Mesodermal cell (in vitro differentiated cells): ENCODE measurements around the gene AQP6.

Experiments used
- H3K27ac ChIP-seq: 2 replicates; pipeline ENCODE4 v1.7.0; 2013; ENCODE audit warnings: mild to moderate bottlenecking, low read depth, low read length, moderate library complexity; ENCODE audit not compliant: severe bottlenecking
- H3K36me3 ChIP-seq: 2 replicates; pipeline ENCODE4 v1.7.1; 2013; ENCODE audit warnings: mild to moderate bottlenecking, low read length, moderate library complexity; ENCODE audit not compliant: control insufficient read depth, insufficient read depth
- H3K4me1 ChIP-seq: one replicate; pipeline ENCODE4 v1.7.1; 2013; ENCODE audit warnings: mild to moderate bottlenecking, low read length; ENCODE audit not compliant: insufficient read depth, control insufficient read depth, poor library complexity, severe bottlenecking
- H3K4me3 ChIP-seq: 2 replicates; pipeline ENCODE4 v1.7.0; 2013; ENCODE audit warnings: low read length, control low read depth, mild to moderate bottlenecking; ENCODE audit not compliant: insufficient read depth, poor library complexity, severe bottlenecking; ENCODE audit errors: extremely low read depth
- H3K9me3 ChIP-seq: 2 replicates; pipeline ENCODE4 v1.7.1; 2013; ENCODE audit warnings: mild to moderate bottlenecking, low read length, moderate library complexity; ENCODE audit not compliant: control insufficient read depth
- WGBS, 2 experiments: methylation state at CpG; one replicate each; pipeline ENCODE4 v1.1.5; 2013; ENCODE audit warnings: missing lambda C conversion rate in 2 of 2; ENCODE audit not compliant: insufficient coverage in 2 of 2; 5-methylcytosine and 5-hydroxymethylcytosine counted together

Gene AQP6

GRCh38 chr12:49932533-49933130, 40.1 kb upstream of the AQP6 start:
- Histone ChIP-seq H3K27ac (no peak overlapping the region), H3K4me1 (no peaks in the 10 kb centered on the region), H3K36me3 (no peaks in the 10 kb centered on the region), H3K9me3 (no peaks in the 10 kb centered on the region), H3K4me3 (no peak overlapping the region)
- 89 to 94% methylated on average over 7 of the region's 8 CpGs for WGBS, 2 experiments

GRCh38 chr12:49933796-49934195, 39.0 kb upstream of the AQP6 start:
- Histone ChIP-seq H3K9me3 (no peaks in the 10 kb centered on the region), H3K27ac (no peak overlapping the region), H3K4me1 (no peaks in the 10 kb centered on the region), H3K36me3 (no peaks in the 10 kb centered on the region), H3K4me3 (no peak overlapping the region)
- WGBS, 2 experiments, result 50 to 63% methylated on average over 2 to 4 of the region's 5 CpGs

- H3K9me3 ChIP-seq, result no peaks in the 10 kb centered on the region
- H3K36me3 ChIP-seq, result no peaks in the 10 kb centered on the region
- no peak overlapping the region for H3K4me3 ChIP-seq
- no peaks in the 10 kb centered on the region for H3K4me1 ChIP-seq
- WGBS, 2 experiments, result no CpG with 5 or more reads among the region's 3 CpGs
- H3K27ac ChIP-seq, result no peak overlapping the region
Observed at GRCh38 chr12:49934505-49934904, 38.2 kb upstream of the AQP6 start.

GRCh38 chr12:49936925-49937324, 35.8 kb upstream of the AQP6 start:
- Histone ChIP-seq H3K36me3 (no peaks in the 10 kb centered on the region), H3K27ac (no peak overlapping the region), H3K4me1 (no peaks in the 10 kb centered on the region), H3K9me3 (no peaks in the 10 kb centered on the region), H3K4me3 (no peak overlapping the region)
- WGBS, 2 experiments, result 75 to 100% methylated on average over 1 of the region's 3 CpGs

GRCh38 chr12:49937639-49938300, 35.0 kb upstream of the AQP6 start:
- H3K27ac ChIP-seq, result no peak overlapping the region

GRCh38 chr12:49939307-49939706, 33.4 kb upstream of the AQP6 start:
- H3K27ac ChIP-seq, result no peak overlapping the region
- peaks cover 4% of the 10 kb centered on the region for H3K4me1 ChIP-seq
- H3K9me3 ChIP-seq, result no peaks in the 10 kb centered on the region
- no peak overlapping the region for H3K4me3 ChIP-seq
- H3K36me3 ChIP-seq, result no peaks in the 10 kb centered on the region

More at GRCh38 chr12:49937639-49938300, 35.0 kb upstream of the AQP6 start:
- WGBS, 2 experiments, result 75 to 88% methylated on average over 4 to 5 of the region's 8 CpGs
- Histone ChIP-seq H3K4me1 (peaks cover 3% of the 10 kb centered on the region), H3K9me3 (no peaks in the 10 kb centered on the region), H3K4me3 (no peak overlapping the region), H3K36me3 (no peaks in the 10 kb centered on the region)

- Histone ChIP-seq H3K9me3 (no peaks in the 10 kb centered on the region), H3K36me3 (no peaks in the 10 kb centered on the region), H3K4me3 (no peak overlapping the region), H3K4me1 (peaks cover 4% of the 10 kb centered on the region), H3K27ac (no peak overlapping the region)
- 100% methylated on average over 1 of the region's 1 CpG for WGBS, 2 experiments
Observed at GRCh38 chr12:49939707-49940106, 33.0 kb upstream of the AQP6 start.

- WGBS, 2 experiments, result 85 to 95% methylated on average over 10 to 13 of the region's 13 CpGs
- Histone ChIP-seq H3K36me3 (no peaks in the 10 kb centered on the region), H3K4me1 (peaks cover 7% of the 10 kb centered on the region), H3K9me3 (no peaks in the 10 kb centered on the region), H3K4me3 (no peak overlapping the region), H3K27ac (no peak overlapping the region)
Observed at GRCh38 chr12:49941556-49942511, 30.9 kb upstream of the AQP6 start.

- Histone ChIP-seq H3K4me3 (no peak overlapping the region), H3K36me3 (no peaks in the 10 kb centered on the region), H3K4me1 (peaks cover 7% of the 10 kb centered on the region), H3K27ac (no peak overlapping the region), H3K9me3 (no peaks in the 10 kb centered on the region)
- 84 to 100% methylated on average over 2 to 3 of the region's 3 CpGs for WGBS, 2 experiments
Observed at GRCh38 chr12:49942512-49942893, 30.2 kb upstream of the AQP6 start.

- no peaks in the 10 kb centered on the region for H3K36me3 ChIP-seq
- H3K4me1 ChIP-seq, result peaks cover 7% of the 10 kb centered on the region
- H3K9me3 ChIP-seq, result no peaks in the 10 kb centered on the region
- H3K4me3 ChIP-seq, result no peak overlapping the region
- no peak overlapping the region for H3K27ac ChIP-seq
- 82 to 85% methylated on average over 12 to 13 of the region's 14 CpGs for WGBS, 2 experiments
Observed at GRCh38 chr12:49942921-49943624, 29.7 kb upstream of the AQP6 start.
